ENCODE results near the gene ADAM12. TPM values are rescaled to one million over a fixed set of nuclear protein-coding genes. Genes with fewer than 3 reads are reported as not detected.

The ADAM12 gene
- total and polyA plus RNA-seq, 2 experiments from 2014 or later: 0.13 to 0.87 TPM

DNA sequence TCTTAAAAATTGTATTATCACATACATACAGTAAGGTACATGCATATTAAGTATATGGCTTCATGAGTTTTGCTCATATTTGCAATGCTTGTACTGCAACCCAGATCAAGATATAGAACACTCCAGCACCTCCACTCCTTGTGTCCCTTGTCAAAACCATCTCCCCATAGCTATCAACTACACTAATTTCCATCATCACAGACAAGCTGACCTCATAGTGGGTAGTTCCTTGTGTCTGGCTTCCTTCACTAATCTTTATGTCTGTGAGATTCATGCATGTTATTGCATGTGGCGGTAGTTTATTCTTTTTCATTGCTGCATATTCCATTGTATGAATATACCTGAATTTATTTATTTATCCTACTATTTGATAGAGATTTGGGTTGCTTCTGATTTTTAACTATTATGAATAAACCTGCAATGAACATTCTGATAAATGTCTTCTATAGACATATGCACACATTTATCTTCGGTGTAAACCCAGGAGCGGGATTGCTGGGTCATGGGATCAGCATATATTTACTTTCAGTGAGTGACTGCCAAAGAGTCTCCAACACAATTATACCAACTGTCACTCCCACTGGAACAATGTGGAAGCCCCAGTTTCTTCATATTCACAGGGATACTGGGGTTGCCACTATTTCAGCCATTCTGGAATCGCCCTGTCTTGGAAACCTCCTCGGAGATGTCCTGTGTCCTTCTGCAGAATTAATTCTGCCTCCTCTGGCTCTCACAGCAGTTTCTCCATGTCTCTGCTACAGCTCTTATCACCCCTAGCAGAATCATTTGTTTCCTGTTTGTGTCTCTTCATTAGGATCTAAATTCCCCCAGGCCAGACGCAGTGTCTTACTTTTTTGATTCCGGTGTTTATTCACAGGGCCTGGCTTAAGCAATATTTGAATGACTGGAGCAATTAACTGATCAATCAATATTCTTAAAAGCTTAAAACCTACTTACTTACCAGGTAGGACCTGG lies 14.7 kb upstream of the ADAM12 start:
- H3K4me2 ChIP-seq: no peak overlapping the region
- no peak for ATAC-seq
- peaks cover 10% of the 10 kb centered on the region for H3K4me1 Mint-ChIP-seq
- peaks cover 6% of the 10 kb centered on the region for H3K27me3 Mint-ChIP-seq (ENCODE audit: insufficient read depth, low read depth, poor library complexity)
- no peaks in the 10 kb centered on the region for H3F3A ChIP-seq (replicated peaks; ENCODE audit: low read depth)
- no peaks in the 10 kb centered on the region for H3K27me3 ChIP-seq (ENCODE audit: insufficient read depth)
- no peak overlapping the region for H3K27ac Mint-ChIP-seq
- H3K9me3 Mint-ChIP-seq: no peaks in the 10 kb centered on the region
- DNase-seq (ENCODE audit: low spot score): no peak
- no peaks in the 10 kb centered on the region for H3K4me1 ChIP-seq (ENCODE audit: insufficient read depth)
- no peak overlapping the region for H3K4me3 ChIP-seq
- H3K79me2 ChIP-seq (replicated peaks; ENCODE audit: insufficient read depth): no peaks in the 10 kb centered on the region
- H3K36me3 Mint-ChIP-seq (ENCODE audit: low read depth): no peaks in the 10 kb centered on the region
- no peaks in the 10 kb centered on the region for H4K20me1 ChIP-seq (replicated peaks; ENCODE audit: insufficient read depth)
- H3K36me3 ChIP-seq (ENCODE audit: insufficient read depth): no peaks in the 10 kb centered on the region
- TF ChIP-seq, protein P1, sequence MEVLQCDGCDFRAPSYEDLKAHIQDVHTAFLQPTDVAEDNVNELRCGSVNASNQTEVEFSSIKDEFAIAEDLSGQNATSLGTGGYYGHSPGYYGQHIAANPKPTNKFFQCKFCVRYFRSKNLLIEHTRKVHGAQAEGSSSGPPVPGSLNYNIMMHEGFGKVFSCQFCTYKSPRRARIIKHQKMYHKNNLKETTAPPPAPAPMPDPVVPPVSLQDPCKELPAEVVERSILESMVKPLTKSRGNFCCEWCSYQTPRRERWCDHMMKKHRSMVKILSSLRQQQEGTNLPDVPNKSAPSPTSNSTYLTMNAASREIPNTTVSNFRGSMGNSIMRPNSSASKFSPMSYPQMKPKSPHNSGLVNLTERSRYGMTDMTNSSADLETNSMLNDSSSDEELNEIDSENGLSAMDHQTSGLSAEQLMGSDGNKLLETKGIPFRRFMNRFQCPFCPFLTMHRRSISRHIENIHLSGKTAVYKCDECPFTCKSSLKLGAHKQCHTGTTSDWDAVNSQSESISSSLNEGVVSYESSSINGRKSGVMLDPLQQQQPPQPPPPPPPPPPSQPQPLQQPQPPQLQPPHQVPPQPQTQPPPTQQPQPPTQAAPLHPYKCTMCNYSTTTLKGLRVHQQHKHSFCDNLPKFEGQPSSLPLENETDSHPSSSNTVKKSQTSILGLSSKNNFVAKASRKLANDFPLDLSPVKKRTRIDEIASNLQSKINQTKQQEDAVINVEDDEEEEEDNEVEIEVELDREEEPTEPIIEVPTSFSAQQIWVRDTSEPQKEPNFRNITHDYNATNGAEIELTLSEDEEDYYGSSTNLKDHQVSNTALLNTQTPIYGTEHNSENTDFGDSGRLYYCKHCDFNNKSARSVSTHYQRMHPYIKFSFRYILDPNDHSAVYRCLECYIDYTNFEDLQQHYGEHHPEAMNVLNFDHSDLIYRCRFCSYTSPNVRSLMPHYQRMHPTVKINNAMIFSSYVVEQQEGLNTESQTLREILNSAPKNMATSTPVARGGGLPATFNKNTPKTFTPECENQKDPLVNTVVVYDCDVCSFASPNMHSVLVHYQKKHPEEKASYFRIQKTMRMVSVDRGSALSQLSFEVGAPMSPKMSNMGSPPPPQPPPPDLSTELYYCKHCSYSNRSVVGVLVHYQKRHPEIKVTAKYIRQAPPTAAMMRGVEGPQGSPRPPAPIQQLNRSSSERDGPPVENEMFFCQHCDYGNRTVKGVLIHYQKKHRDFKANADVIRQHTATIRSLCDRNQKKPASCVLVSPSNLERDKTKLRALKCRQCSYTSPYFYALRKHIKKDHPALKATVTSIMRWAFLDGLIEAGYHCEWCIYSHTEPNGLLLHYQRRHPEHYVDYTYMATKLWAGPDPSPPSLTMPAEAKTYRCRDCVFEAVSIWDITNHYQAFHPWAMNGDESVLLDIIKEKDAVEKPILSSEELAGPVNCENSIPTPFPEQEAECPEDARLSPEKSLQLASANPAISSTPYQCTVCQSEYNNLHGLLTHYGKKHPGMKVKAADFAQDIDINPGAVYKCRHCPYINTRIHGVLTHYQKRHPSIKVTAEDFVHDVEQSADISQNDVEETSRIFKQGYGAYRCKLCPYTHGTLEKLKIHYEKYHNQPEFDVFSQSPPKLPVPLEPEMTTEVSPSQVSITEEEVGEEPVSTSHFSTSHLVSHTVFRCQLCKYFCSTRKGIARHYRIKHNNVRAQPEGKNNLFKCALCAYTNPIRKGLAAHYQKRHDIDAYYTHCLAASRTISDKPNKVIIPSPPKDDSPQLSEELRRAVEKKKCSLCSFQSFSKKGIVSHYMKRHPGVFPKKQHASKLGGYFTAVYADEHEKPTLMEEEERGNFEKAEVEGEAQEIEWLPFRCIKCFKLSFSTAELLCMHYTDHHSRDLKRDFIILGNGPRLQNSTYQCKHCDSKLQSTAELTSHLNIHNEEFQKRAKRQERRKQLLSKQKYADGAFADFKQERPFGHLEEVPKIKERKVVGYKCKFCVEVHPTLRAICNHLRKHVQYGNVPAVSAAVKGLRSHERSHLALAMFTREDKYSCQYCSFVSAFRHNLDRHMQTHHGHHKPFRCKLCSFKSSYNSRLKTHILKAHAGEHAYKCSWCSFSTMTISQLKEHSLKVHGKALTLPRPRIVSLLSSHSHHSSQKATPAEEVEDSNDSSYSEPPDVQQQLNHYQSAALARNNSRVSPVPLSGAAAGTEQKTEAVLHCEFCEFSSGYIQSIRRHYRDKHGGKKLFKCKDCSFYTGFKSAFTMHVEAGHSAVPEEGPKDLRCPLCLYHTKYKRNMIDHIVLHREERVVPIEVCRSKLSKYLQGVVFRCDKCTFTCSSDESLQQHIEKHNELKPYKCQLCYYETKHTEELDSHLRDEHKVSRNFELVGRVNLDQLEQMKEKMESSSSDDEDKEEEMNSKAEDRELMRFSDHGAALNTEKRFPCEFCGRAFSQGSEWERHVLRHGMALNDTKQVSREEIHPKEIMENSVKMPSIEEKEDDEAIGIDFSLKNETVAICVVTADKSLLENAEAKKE (CRISPR knock-in tag; IDR thresholded peaks at IDR 0.05): no peak
- no peak for TF ChIP-seq ZNF114 (CRISPR knock-in tag; IDR thresholded peaks at IDR 0.05)
- no peak for TF ChIP-seq EZH2 (IDR thresholded peaks at IDR 0.05; ENCODE audit: low read depth, unreplicated experiment)
- no peak for TF ChIP-seq POLR2AphosphoS5 (IDR thresholded peaks at IDR 0.05; ENCODE audit: low read depth)
- TF ChIP-seq ZNF331 (CRISPR knock-in tag; IDR thresholded peaks at IDR 0.05; ENCODE audit: low read depth): no peak
- no peak for TF ChIP-seq STAT1 (IDR thresholded peaks at IDR 0.05; ENCODE audit: unreplicated experiment)
- no peak for TF ChIP-seq CREB1 (CRISPR knock-in tag; IDR thresholded peaks at IDR 0.05; ENCODE audit: low read depth)
- TF ChIP-seq EZH2phosphoT487 (IDR thresholded peaks at IDR 0.05; ENCODE audit: unreplicated experiment): no peak
- TF ChIP-seq NANOG (IDR thresholded peaks at IDR 0.05; ENCODE audit: borderline replicate concordance): no peak
- TF ChIP-seq, protein P2, sequence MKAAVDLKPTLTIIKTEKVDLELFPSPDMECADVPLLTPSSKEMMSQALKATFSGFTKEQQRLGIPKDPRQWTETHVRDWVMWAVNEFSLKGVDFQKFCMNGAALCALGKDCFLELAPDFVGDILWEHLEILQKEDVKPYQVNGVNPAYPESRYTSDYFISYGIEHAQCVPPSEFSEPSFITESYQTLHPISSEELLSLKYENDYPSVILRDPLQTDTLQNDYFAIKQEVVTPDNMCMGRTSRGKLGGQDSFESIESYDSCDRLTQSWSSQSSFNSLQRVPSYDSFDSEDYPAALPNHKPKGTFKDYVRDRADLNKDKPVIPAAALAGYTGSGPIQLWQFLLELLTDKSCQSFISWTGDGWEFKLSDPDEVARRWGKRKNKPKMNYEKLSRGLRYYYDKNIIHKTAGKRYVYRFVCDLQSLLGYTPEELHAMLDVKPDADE (IDR thresholded peaks at IDR 0.05): no peak
- TF ChIP-seq, protein P3, sequence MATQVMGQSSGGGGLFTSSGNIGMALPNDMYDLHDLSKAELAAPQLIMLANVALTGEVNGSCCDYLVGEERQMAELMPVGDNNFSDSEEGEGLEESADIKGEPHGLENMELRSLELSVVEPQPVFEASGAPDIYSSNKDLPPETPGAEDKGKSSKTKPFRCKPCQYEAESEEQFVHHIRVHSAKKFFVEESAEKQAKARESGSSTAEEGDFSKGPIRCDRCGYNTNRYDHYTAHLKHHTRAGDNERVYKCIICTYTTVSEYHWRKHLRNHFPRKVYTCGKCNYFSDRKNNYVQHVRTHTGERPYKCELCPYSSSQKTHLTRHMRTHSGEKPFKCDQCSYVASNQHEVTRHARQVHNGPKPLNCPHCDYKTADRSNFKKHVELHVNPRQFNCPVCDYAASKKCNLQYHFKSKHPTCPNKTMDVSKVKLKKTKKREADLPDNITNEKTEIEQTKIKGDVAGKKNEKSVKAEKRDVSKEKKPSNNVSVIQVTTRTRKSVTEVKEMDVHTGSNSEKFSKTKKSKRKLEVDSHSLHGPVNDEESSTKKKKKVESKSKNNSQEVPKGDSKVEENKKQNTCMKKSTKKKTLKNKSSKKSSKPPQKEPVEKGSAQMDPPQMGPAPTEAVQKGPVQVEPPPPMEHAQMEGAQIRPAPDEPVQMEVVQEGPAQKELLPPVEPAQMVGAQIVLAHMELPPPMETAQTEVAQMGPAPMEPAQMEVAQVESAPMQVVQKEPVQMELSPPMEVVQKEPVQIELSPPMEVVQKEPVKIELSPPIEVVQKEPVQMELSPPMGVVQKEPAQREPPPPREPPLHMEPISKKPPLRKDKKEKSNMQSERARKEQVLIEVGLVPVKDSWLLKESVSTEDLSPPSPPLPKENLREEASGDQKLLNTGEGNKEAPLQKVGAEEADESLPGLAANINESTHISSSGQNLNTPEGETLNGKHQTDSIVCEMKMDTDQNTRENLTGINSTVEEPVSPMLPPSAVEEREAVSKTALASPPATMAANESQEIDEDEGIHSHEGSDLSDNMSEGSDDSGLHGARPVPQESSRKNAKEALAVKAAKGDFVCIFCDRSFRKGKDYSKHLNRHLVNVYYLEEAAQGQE (IDR thresholded peaks at IDR 0.05; ENCODE audit: unreplicated experiment): no peak
- TF ChIP-seq, protein P4, sequence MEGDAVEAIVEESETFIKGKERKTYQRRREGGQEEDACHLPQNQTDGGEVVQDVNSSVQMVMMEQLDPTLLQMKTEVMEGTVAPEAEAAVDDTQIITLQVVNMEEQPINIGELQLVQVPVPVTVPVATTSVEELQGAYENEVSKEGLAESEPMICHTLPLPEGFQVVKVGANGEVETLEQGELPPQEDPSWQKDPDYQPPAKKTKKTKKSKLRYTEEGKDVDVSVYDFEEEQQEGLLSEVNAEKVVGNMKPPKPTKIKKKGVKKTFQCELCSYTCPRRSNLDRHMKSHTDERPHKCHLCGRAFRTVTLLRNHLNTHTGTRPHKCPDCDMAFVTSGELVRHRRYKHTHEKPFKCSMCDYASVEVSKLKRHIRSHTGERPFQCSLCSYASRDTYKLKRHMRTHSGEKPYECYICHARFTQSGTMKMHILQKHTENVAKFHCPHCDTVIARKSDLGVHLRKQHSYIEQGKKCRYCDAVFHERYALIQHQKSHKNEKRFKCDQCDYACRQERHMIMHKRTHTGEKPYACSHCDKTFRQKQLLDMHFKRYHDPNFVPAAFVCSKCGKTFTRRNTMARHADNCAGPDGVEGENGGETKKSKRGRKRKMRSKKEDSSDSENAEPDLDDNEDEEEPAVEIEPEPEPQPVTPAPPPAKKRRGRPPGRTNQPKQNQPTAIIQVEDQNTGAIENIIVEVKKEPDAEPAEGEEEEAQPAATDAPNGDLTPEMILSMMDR (conservative IDR thresholded peaks at IDR 0.05; ENCODE audit: low read depth in 2 of 2): no peak
- TF ChIP-seq JUNB (IDR thresholded peaks at IDR 0.05; ENCODE audit: unreplicated experiment): no peak
- no peak overlapping the region for H3K27ac ChIP-seq (ENCODE audit: low read depth)
- H2AFZ ChIP-seq: no peak overlapping the region
- H3K9me2 ChIP-seq (ENCODE audit: insufficient read depth): no peaks in the 10 kb centered on the region
- H3K4me3 Mint-ChIP-seq: no peak overlapping the region
